Gastrocnemius medialis (tissue), 4 donors: ENCODE data around the gene ZCCHC24. TPM values are rescaled to one million over a fixed set of nuclear protein-coding genes. Genes with fewer than 3 reads are reported as not detected.
A peak's percentile ranks its signal among the peaks of the same experiment; 100 is the strongest.

Experiments used
- ATAC-seq, 2 donors: fragments of 150-250 bp; one replicate each; pipeline ENCODE4 v1.9.1; 2016
- DNase-seq, 2 donors: peaks; one replicate each; pipeline ENCODE4 v3.0.0-alpha.2; 2019
- H3K27ac ChIP-seq, 4 donors: fragments of 200-600 bp; sonication (generic); 1 replicate in 1 of 4; 2 replicates in 3 of 4; pipeline ENCODE4 v1.5.1; 2016 to 2018; ENCODE audit warnings: mild to moderate bottlenecking in 2 of 4, moderate library complexity in 1 of 4
- H3K27me3 ChIP-seq, 3 donors: fragments of 200-600 bp; sonication (generic) in 2 of 3; 1 replicate in 1 of 3; 2 replicates in 2 of 3; pipeline versions ENCODE4 v1.5.1 to v1.6.0; 2016 to 2019; ENCODE audit warnings: mild to moderate bottlenecking in 1 of 3, moderate library complexity in 1 of 3
- H3K36me3 ChIP-seq, 2 donors: fragments of 200-600 bp; sonication (generic) in 1 of 2; one replicate each; pipeline ENCODE4 v1.5.1; 2017 to 2018
- H3K4me1 ChIP-seq, 2 donors: fragments of 200-600 bp; sonication (generic) in 1 of 2; one replicate each; pipeline ENCODE4 v1.5.1; 2016 to 2017; ENCODE audit warnings: mild to moderate bottlenecking in 2 of 2
- H3K4me3 ChIP-seq, 4 donors: fragments of 200-600 bp; sonication (generic) in 3 of 4; 1 replicate in 1 of 4; 2 replicates in 3 of 4; pipeline ENCODE4 v1.5.1; 2016 to 2019; ENCODE audit warnings: mild to moderate bottlenecking in 2 of 4
- H3K9me3 ChIP-seq, 3 donors: fragments of 200-600 bp; sonication (generic) in 2 of 3; 1 replicate in 1 of 3; 2 replicates in 2 of 3; pipeline ENCODE4 v1.5.1; 2016 to 2019
- CTCF ChIP-seq, 5 experiments: fragments of 450-650 bp in 3 of 5; fragments of 200-600 bp in 2 of 5; sonication (generic) in 2 of 5; IDR thresholded peaks in 4 of 5; conservative IDR thresholded peaks in 1 of 5; 1 replicate in 4 of 5; 2 replicates in 1 of 5; pipeline ENCODE4 v1.5.1; 2016 to 2019; ENCODE audit warnings: antibody characterized with exemption in 5 of 5, mild to moderate bottlenecking in 3 of 5, moderate library complexity in 3 of 5
- POLR2A ChIP-seq, 2 donors: fragments of 450-650 bp; IDR thresholded peaks; one replicate each; pipeline ENCODE4 v1.6.1; 2017; ENCODE audit warnings: antibody characterized with exemption in 2 of 2, mild to moderate bottlenecking in 2 of 2, moderate library complexity in 2 of 2
- in situ Hi-C, 4 donors: fragments of 200-750 bp; cut with MboI; loops; one replicate each; pipeline versions ENCODE4 v1.15.0 to v1.8.0; 2017; ENCODE audit warnings: low sequenced_read_pairs in 4 of 4
- intact Hi-C: fragments of 100-400 bp; cut with DNase I; formaldehyde crosslinking; loops from one replicate; pipeline ENCODE4 v1.15.1; 2023; ENCODE audit warnings: low total_unique reads
- total RNA-seq, 4 donors: library from RNA; depleted of rRNA; stranded (reverse); fragments of >200 nt; gene quantifications; one replicate each; pipeline versions ENCODE4 v1.1.0 to v1.2.3, GENCODE V29; 2016

The ZCCHC24 gene
- total RNA-seq, 4 donors from 2014 or later, result 59.6 to 122 (median 84.5) TPM

- DNase-seq (no peak), ATAC-seq (no peak)
- Histone ChIP-seq H3K9me3 (no peaks in the 10 kb centered on the region), H3K27ac (peak overlapping the region; percentile 1 to 64 (median 29)), H3K4me3 (no peak overlapping the region), H3K4me1 (peaks cover 8 to 29% of the 10 kb centered on the region in 2 donors), H3K27me3 (no peaks in the 10 kb centered on the region), H3K36me3 (no peaks in the 10 kb centered on the region)
- in situ Hi-C loops, result no loop called here
- intact Hi-C loops, result no loop called here
- TF ChIP-seq CTCF (IDR thresholded peaks at IDR 0.05 in 4 of 5, conservative IDR thresholded peaks at IDR 0.05 in 1 of 5), result no peak
- no peak for TF ChIP-seq POLR2A (IDR thresholded peaks at IDR 0.05)
These were observed 45.9 kb upstream of the ZCCHC24 start for GRCh38 chr10:79491143-79491835.

GRCh38 chr10:79490400-79491142 lies 45.1 kb upstream of the ZCCHC24 start:
- H3K4me1 ChIP-seq, result peaks cover 8 to 29% of the 10 kb centered on the region in 2 donors
- intact Hi-C loops (no loop called here), in situ Hi-C loops (no loop called here)
- TF ChIP-seq CTCF (IDR thresholded peaks at IDR 0.05 in 4 of 5, conservative IDR thresholded peaks at IDR 0.05 in 1 of 5) (no peak), POLR2A (IDR thresholded peaks at IDR 0.05) (no peak)
- H3K4me3 ChIP-seq, result no peak overlapping the region
- peak overlapping the region; percentile 1 to 64 (median 29) for H3K27ac ChIP-seq
- DNase-seq (peak in 1 of 2 donors; percentile 44), ATAC-seq (no peak)
- H3K27me3 ChIP-seq, result no peaks in the 10 kb centered on the region
- H3K9me3 ChIP-seq, result no peaks in the 10 kb centered on the region
- no peaks in the 10 kb centered on the region for H3K36me3 ChIP-seq

GRCh38 chr10:79488870-79489269 lies 43.4 kb upstream of the ZCCHC24 start:
- in situ Hi-C loops (loop anchor here in 1 of 4 donors (10.0 kb wide), 1 partner anchor 114 kb away; no protein-coding TSS in a partner anchor), intact Hi-C loops (no loop called here)
- Histone ChIP-seq H3K27me3 (no peaks in the 10 kb centered on the region), H3K9me3 (no peaks in the 10 kb centered on the region), H3K4me3 (no peak overlapping the region), H3K36me3 (no peaks in the 10 kb centered on the region), H3K27ac (peak overlapping the region; percentile 14 to 72 (median 57)), H3K4me1 (peaks cover 8 to 34% of the 10 kb centered on the region in 2 donors)
- TF ChIP-seq POLR2A (IDR thresholded peaks at IDR 0.05) (no peak), CTCF (IDR thresholded peaks at IDR 0.05 in 4 of 5, conservative IDR thresholded peaks at IDR 0.05 in 1 of 5) (no peak)
- DNase-seq (no peak), ATAC-seq (no peak)

- H3K9me3 ChIP-seq, result no peaks in the 10 kb centered on the region
- in situ Hi-C loops (loop anchor here in 1 of 4 donors (10.0 kb wide), 1 partner anchor 114 kb away; no protein-coding TSS in a partner anchor), intact Hi-C loops (no loop called here)
- no peaks in the 10 kb centered on the region for H3K27me3 ChIP-seq
- H3K36me3 ChIP-seq, result no peaks in the 10 kb centered on the region
- peak overlapping the region; percentile 67 to 72 (median 70) for H3K27ac ChIP-seq
- DNase-seq, result peak; percentile 54 to 78
- ATAC-seq, result peak; percentile 58 to 69
- H3K4me3 ChIP-seq, result no peak overlapping the region
- TF ChIP-seq CTCF (IDR thresholded peaks at IDR 0.05 in 4 of 5, conservative IDR thresholded peaks at IDR 0.05 in 1 of 5) (no peak), POLR2A (IDR thresholded peaks at IDR 0.05) (no peak)
- H3K4me1 ChIP-seq, result peaks cover 8 to 32% of the 10 kb centered on the region in 2 donors
These were observed 42.9 kb upstream of the ZCCHC24 start for GRCh38 chr10:79488336-79488735.
